Activated CD4-positive, alpha-beta memory T cell treated with anti-CD3 and anti-CD28 coated beads, Interleukin-2, amount 10 ng/mL, durations not matched to agents 7 days and 5 days (primary cell): ENCODE data around the gene FARP1. TPM values are rescaled to one million over a fixed set of nuclear protein-coding genes. Genes with fewer than 3 reads are reported as not detected.
A peak's percentile ranks its signal among the peaks of the same experiment; 100 is the strongest.

ENCODE experiments used
- CTCF ChIA-PET: fragments of 350-600 bp; sonication (Branson Sonifier 250); formaldehyde crosslinking; loops from one replicate; lab custom pipeline; 2021; ENCODE audit warnings: antibody characterized with exemption, inconsistent platforms; lab: Charles Lee
- POLR2A ChIA-PET: fragments of 350-600 bp; sonication (Branson Sonifier 250); formaldehyde crosslinking; loops from one replicate; lab custom pipeline; 2021; ENCODE audit warnings: antibody characterized with exemption; lab: Charles Lee
- DNase-seq: peaks from one replicate; pipeline ENCODE4 v3.0.0-alpha.2; 2020
- H3K27ac Mint-ChIP-seq: one replicate; pipeline ENCODE4 v1.8.0; 2021; ENCODE audit warnings: mild to moderate bottlenecking, mixed read lengths
- H3K27me3 Mint-ChIP-seq: one replicate; pipeline ENCODE4 v1.8.0; 2021; ENCODE audit warnings: mixed read lengths
- H3K36me3 Mint-ChIP-seq: one replicate; pipeline ENCODE4 v1.8.0; 2021; ENCODE audit warnings: low read depth, mixed read lengths
- H3K4me1 Mint-ChIP-seq: one replicate; pipeline ENCODE4 v1.8.0; 2021; ENCODE audit warnings: mixed read lengths
- H3K4me3 Mint-ChIP-seq: one replicate; pipeline ENCODE4 v1.8.0; 2021; ENCODE audit warnings: mild to moderate bottlenecking, mixed read lengths
- H3K9me3 Mint-ChIP-seq: one replicate; pipeline ENCODE4 v1.8.0; 2021; ENCODE audit warnings: mixed read lengths
- total RNA-seq, 2 experiments: library from RNA; stranded (reverse); gene quantifications; one replicate each; pipeline ENCODE4 v1.2.3, GENCODE V29; 2021

The FARP1 gene
- total RNA-seq, 2 experiments from 2014 or later, result 0.50 to 0.75 TPM

DNA sequence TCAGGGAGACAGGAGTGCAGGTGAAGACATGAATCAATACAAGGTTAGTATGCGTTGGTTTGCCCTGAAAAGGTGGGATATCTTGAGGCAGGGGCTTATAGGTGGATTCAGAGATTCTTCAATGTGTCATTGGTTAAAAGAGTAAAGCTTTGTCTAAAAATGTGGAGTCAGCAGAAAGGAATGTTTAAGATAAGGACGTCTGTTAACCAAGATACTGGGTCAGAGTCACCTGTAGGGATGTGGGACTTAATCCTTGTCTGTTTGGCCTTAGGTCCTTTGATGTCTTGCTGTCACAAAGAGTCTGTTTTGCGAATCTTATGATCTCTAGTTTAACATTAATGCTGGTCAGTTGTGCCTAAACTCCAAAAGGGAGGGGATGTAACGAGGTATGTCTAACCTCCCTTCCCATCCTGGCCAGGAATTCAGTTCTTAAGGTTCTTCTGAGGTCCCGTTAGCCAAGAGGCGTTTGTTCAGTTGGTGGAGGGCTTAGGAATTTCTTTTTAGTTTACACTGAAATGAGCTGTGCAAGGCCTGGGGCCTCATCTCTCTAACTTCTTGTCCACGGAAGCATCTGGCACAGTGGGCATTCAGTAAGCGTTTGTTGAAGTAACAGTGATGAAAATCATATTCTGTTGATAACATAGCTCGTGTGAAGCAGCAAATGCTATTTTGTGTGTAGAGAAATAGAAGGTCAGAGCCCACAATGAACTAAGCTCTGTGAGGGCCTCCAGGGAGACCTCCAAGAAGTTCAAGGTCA is 130.4 kb downstream of the FARP1 start:
- CTCF ChIA-PET, result no interaction called here
- H3K4me1 Mint-ChIP-seq, result no peaks in the 10 kb centered on the region
- peaks cover 10% of the 10 kb centered on the region for H3K27me3 Mint-ChIP-seq
- H3K27ac Mint-ChIP-seq, result no peak overlapping the region
- H3K4me3 Mint-ChIP-seq, result no peak overlapping the region
- H3K36me3 Mint-ChIP-seq, result no peaks in the 10 kb centered on the region
- no peaks in the 10 kb centered on the region for H3K9me3 Mint-ChIP-seq
- DNase-seq, result no peak
- POLR2A ChIA-PET, result no interaction called here

DNA sequence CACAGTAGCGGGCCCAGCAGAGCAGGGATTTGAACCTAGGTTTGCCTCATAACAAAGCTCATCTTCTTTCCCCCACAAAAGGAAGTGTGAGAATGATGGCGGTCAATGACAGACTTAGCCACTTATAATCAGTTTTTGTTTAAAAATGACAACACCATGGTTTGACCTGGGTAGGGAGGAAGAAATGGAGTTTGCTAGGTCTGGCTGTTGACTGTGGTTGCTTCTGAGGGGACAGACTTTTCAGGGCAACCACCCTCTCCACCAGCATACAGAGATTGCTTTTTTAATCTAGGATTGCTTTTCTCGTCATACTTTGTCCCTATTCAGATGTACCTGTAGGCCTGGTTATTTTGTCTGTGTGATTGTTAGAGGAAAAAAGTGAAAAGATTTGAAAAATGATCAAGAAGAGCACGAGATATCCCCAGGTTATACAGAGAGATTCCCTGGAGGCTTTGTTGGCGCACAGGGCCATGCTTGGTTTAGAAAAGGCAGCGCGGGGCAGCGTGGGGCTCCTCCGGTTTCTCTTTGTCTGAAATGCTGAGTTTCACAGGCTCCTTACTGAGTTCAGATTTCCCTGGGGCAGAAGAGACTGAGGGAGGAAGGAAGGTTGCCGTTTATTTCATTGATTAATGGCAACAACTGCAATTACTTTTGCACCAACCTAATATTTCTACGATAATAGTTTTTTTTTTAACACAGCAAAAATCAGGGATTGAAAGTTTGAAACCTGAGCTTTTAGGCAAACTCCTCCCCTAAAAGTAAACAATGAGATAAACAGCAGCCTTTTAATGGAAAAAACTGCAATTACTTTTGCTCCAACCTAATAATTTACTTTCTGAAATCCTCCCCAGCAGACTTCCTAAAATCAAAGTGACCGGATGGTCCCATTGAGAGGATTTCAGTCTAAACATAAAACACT is 131.2 kb downstream of the FARP1 start:
- no peak overlapping the region for H3K27ac Mint-ChIP-seq
- H3K36me3 Mint-ChIP-seq, result no peaks in the 10 kb centered on the region
- no peaks in the 10 kb centered on the region for H3K9me3 Mint-ChIP-seq
- CTCF ChIA-PET, result no interaction called here
- H3K4me3 Mint-ChIP-seq, result no peak overlapping the region
- no peak for DNase-seq
- no peaks in the 10 kb centered on the region for H3K4me1 Mint-ChIP-seq
- POLR2A ChIA-PET, result no interaction called here
- H3K27me3 Mint-ChIP-seq, result peaks cover 10% of the 10 kb centered on the region

DNA sequence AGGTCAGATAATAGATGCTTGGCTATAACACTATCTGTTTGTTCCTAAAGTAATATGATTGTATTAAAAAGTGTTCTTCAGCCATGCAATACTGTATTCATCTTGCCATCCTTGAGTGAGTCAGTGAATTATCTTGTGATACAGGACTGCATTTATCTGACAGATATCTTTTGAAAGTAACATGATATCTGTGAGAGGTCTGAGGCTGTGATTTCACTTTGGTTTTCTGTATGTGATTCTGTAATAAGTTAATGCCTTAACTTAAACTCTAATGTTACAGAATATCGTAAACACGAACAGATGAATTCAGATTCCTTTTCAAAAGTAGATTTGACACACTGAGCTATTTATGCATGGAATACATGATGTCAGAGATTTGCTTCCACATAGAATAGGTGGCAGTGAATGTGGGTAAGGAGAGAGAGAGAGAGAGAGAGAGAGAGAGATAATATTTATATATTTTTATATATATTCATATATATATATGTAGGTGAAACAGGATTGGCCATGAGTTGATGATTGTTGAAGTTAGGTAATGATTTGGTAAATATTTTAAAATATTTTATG is 132.1 kb downstream of the FARP1 start:
- ChIA-PET POLR2A (no interaction called here), CTCF (interaction anchor here (0.6 kb wide), 1 partner anchor 36 kb away, joined by 3 read pairs; no protein-coding TSS in a partner anchor)
- Mint-ChIP-seq H3K4me3 (no peak overlapping the region), H3K27ac (no peak overlapping the region), H3K27me3 (peaks cover 10% of the 10 kb centered on the region), H3K36me3 (no peaks in the 10 kb centered on the region), H3K9me3 (no peaks in the 10 kb centered on the region), H3K4me1 (peaks cover 3% of the 10 kb centered on the region)
- no peak for DNase-seq

DNA sequence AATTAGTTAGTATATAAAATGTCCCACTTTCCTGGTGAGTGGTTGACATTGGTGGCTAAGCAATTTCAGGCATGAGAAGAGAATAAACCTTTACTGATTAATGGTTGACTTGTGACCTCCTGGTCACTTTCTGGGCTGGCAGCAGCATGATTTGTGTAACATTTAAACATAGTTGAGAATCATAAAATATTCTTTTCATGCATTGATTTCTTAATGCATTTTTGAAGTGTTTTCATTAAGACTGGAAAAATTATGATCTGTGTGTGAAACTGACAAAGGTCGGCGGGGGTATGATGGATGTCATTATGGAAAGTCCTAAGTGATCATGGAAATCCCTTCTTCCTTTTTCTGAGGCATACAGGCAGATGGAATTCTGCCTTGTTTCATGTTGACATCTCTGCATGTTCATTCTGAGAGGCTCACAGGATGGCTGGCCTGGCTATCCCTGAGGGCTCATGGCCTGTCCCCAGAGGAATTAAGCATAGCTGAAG is 132.8 kb downstream of the FARP1 start:
- ChIA-PET POLR2A (no interaction called here), CTCF (interaction anchor here (0.6 kb wide), 1 partner anchor 37 kb away, joined by 3 read pairs; no protein-coding TSS in a partner anchor)
- Mint-ChIP-seq H3K27me3 (peaks cover 10% of the 10 kb centered on the region), H3K36me3 (no peaks in the 10 kb centered on the region), H3K9me3 (no peaks in the 10 kb centered on the region), H3K4me1 (peaks cover 5% of the 10 kb centered on the region), H3K4me3 (no peak overlapping the region), H3K27ac (no peak overlapping the region)
- no peak for DNase-seq

DNA sequence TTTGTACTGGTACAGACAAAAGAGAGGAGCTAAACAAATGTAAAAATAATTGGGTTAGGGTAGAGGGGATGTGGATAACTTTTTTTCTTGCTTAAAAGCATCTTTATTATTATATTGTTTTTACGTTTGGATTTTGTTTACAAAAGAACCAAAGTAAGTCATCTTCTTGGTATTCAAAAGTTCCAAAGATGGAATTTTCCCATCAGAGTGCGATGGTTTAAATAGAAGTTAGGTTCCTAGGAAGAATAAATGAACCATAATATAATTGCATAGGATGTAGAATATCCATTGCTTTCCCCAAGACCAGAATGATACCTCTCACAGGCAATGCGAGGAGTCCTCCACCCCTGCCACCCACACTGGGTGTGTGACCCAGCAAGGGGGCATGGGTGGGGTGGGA is 133.6 kb downstream of the FARP1 start:
- no peaks in the 10 kb centered on the region for H3K9me3 Mint-ChIP-seq
- POLR2A ChIA-PET, result no interaction called here

DNA sequence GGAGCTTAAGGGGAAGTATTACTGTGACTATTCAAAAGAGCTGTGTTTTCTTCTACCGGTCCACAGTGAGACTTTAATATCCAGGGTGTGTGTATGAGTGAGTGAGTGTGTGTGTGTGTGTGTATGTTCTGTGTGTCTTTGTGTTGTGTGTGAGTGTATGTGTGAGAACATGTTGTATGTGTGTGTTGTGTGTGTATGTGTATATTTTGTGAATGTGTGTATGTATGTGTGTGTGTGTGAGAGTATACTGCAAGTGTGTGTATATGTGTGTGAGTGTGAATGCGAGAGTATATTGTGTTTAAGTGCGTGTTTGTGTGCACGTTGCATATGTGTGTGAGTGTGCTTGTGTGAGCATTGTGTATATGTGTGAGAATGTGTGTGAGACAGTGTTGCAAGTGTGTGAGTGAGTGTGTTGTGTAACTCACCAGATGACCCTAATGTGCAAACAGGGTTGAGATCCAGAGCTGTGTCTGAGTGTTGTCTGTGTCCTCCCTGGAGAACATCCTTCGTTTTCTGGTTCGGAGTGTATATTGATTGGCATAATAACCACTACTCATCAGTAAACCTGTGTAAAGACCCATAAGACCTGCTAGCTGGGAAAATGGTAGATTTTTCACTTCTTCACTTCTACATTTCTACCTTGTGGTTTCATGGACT is 135.3 kb downstream of the FARP1 start:
- ChIA-PET POLR2A (no interaction called here), CTCF (no interaction called here)
- H3K27me3 Mint-ChIP-seq, result peaks cover 7% of the 10 kb centered on the region
- peaks cover 5% of the 10 kb centered on the region for H3K4me1 Mint-ChIP-seq
- H3K36me3 Mint-ChIP-seq, result no peaks in the 10 kb centered on the region
- DNase-seq, result no peak
- no peak overlapping the region for H3K4me3 Mint-ChIP-seq
- H3K9me3 Mint-ChIP-seq, result no peaks in the 10 kb centered on the region
- no peak overlapping the region for H3K27ac Mint-ChIP-seq

More for the DNA sequence above, 133.6 kb downstream of the FARP1 start:
- peaks cover 5% of the 10 kb centered on the region for H3K4me1 Mint-ChIP-seq
- CTCF ChIA-PET, result no interaction called here
- H3K27ac Mint-ChIP-seq, result no peak overlapping the region
- DNase-seq, result no peak
- no peaks in the 10 kb centered on the region for H3K36me3 Mint-ChIP-seq
- H3K4me3 Mint-ChIP-seq, result no peak overlapping the region
- peaks cover 10% of the 10 kb centered on the region for H3K27me3 Mint-ChIP-seq

DNA sequence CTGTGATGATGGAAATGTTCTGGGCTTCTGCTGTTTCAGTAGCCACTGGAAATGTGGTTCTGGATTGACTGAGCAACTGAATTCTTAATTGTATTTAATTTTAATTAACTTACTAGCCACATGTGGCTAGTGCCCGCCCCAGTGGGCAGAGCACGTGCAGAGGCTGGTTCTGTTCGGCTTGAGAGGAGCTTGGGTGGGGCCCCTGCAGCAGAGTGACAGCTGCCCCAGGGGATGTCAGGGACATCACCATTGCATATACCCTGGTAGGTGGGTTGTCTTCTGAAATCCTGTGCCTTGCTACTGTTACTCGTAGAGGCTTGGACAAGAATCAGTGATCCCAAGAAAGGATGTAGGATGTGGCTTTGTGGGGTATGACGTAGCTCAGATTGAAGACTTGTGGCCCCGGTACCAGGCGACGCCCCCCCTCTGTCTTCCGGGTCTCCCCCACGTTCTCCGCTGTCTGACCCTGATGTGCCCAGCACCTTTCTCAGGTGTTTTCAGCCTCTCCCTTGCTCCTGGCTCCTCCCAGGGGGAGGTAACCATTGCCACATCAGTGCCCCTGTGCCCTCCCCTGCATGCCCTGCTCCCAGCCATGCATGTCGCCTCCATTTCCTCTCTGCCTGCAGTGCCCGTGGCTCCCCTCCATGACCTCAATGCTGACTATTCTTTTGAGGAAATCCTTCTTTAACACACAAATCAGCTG is 136.7 kb downstream of the FARP1 start:
- ChIA-PET CTCF (no interaction called here), POLR2A (no interaction called here)
- Mint-ChIP-seq H3K27me3 (peaks cover 7% of the 10 kb centered on the region), H3K4me1 (peaks cover 5% of the 10 kb centered on the region), H3K27ac (no peak overlapping the region), H3K9me3 (no peaks in the 10 kb centered on the region), H3K36me3 (no peaks in the 10 kb centered on the region), H3K4me3 (no peak overlapping the region)
- peak; percentile 18 for DNase-seq

DNA sequence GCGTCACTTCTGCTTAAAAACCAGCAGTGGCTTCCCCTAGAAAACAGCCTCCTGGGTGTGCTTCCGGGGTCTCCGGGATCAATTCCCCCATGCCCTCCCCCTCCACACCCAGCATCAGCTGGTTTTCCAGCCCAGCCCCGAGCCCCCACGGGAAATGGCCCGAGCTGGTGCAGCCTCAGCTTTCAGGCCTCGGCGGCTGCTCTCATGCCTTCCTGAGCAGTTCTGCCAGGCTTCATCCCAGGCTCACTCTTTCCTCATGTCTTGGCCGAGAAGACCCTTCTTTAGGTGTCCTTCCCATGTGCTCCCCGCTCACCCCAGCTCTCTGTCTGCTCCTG is 137.2 kb downstream of the FARP1 start:
- H3K4me3 Mint-ChIP-seq, result no peak overlapping the region
- CTCF ChIA-PET, result no interaction called here
- H3K4me1 Mint-ChIP-seq, result peaks cover 5% of the 10 kb centered on the region
- H3K9me3 Mint-ChIP-seq, result no peaks in the 10 kb centered on the region
- H3K27ac Mint-ChIP-seq, result no peak overlapping the region
- H3K27me3 Mint-ChIP-seq, result peaks cover 4% of the 10 kb centered on the region
- POLR2A ChIA-PET, result no interaction called here
- no peaks in the 10 kb centered on the region for H3K36me3 Mint-ChIP-seq
- DNase-seq, result no peak

DNA sequence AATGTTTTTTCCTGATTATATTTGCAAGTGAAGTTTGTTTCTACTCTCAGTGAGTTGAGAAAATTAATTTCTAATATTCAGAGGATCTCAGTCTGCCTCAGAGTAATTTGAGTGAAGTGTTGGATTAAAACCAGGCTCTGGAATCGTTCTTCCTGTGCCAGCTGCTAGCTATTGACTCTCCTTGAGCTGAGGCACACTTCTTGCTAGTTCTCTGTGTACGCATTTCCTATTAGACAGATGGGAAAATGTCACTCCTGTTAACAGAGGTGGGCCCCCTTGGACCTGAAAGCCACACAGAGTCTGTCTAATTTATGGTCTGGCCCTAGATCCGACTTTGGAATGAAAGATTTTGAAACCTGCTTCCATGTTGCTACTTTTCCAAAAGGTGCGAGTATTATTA is 141.8 kb downstream of the FARP1 start:
- POLR2A ChIA-PET, result no interaction called here
- peaks cover 5% of the 10 kb centered on the region for H3K4me1 Mint-ChIP-seq
- H3K4me3 Mint-ChIP-seq, result no peak overlapping the region
- DNase-seq, result no peak
- CTCF ChIA-PET, result no interaction called here
- H3K27ac Mint-ChIP-seq, result no peak overlapping the region
- no peaks in the 10 kb centered on the region for H3K9me3 Mint-ChIP-seq
- H3K36me3 Mint-ChIP-seq, result no peaks in the 10 kb centered on the region
- H3K27me3 Mint-ChIP-seq, result no peaks in the 10 kb centered on the region

DNA sequence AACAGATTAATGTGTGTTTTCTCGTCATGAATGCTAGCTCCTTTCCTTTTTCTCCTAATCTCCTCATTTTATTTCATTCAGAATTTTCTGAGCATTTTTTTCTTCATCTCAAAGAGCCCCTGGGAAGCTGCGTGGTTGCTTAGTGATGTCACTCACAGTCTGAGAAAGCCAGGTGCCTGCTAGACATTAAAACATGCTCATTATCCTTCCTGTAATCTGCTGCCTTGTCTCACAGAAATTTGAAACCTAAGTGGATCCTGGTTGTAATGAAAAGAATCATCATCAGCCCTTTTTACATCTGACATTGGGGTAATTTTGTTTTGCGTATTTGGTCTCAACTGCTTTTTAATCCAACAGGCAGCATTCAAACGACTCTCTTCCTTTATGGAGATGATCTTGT is 142.4 kb downstream of the FARP1 start:
- Mint-ChIP-seq H3K4me3 (no peak overlapping the region), H3K27me3 (no peaks in the 10 kb centered on the region), H3K9me3 (no peaks in the 10 kb centered on the region), H3K36me3 (no peaks in the 10 kb centered on the region), H3K27ac (no peak overlapping the region), H3K4me1 (peaks cover 1% of the 10 kb centered on the region)
- ChIA-PET POLR2A (no interaction called here), CTCF (no interaction called here)
- no peak for DNase-seq

DNA sequence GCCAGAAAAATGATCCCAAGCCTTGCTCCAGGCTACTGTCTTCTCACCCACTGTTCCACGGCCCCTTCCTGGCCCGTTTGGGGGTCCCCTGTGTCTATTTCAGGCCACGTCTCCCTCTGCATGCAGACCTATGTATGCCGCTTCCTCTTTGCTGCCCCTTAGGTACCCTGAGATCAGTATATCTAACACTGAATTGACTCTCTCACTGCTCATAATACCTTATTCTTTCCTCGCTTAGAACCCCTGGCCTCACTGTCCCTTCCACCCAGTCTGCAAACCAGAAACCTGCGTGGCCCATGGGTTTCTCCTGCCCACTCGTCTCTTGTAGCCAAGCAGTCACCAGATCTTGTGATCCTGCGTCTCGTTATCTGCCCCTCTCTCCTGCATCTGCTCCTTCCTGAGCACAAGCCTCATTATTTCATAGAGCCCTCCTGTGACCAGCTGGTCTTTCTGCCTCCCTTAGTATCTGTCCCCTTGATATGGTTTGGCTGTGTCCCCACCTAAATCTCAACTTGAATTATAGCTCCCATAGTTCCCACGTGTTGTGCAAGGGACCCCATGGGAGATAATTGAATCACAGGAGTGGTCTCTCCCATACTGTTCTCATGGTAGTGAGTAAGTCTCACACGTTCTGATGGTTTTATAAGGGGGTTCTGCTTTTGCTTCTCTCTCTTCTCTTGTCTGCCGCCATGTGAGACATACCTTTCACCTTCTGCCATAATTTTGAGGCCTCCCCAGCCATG is 143.1 kb downstream of the FARP1 start:
- H3K36me3 Mint-ChIP-seq, result no peaks in the 10 kb centered on the region
- no peaks in the 10 kb centered on the region for H3K4me1 Mint-ChIP-seq
- H3K4me3 Mint-ChIP-seq, result no peak overlapping the region
- DNase-seq, result no peak
- H3K9me3 Mint-ChIP-seq, result no peaks in the 10 kb centered on the region
- CTCF ChIA-PET, result no interaction called here
- H3K27me3 Mint-ChIP-seq, result no peaks in the 10 kb centered on the region
- POLR2A ChIA-PET, result no interaction called here
- no peak overlapping the region for H3K27ac Mint-ChIP-seq

DNA sequence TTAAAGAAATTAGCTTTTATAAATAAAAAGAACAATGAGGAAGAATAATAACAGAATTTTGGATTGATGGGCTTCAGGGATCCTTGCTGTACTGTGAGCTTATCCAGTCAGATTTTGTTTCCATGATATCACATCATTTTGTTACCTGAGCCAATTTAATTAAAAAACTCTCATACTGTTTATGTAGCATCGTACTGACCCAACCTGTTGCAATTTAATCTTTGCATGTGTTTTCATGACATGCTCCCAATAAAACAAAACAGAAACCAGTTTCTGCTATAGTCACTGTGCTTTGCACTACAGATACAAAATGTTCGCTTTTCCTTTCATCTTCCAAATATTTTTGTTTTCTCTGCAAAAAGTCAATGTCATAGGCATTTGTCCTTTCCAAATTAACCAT is 143.9 kb downstream of the FARP1 start:
- Mint-ChIP-seq H3K27me3 (peaks cover 2% of the 10 kb centered on the region), H3K27ac (no peak overlapping the region), H3K9me3 (no peaks in the 10 kb centered on the region), H3K36me3 (no peaks in the 10 kb centered on the region), H3K4me1 (no peaks in the 10 kb centered on the region), H3K4me3 (no peak overlapping the region)
- no peak for DNase-seq
- ChIA-PET CTCF (no interaction called here), POLR2A (no interaction called here)
